IMR-90 (cell line): ENCODE results near the gene TF. TPM values are rescaled to one million over a fixed set of nuclear protein-coding genes. Genes with fewer than 3 reads are reported as not detected.

Source experiments
- ATAC-seq: fragments of 200-7000 bp; cut with Tn5 transposase; 2 replicates; pipeline ENCODE4 v1.9.1; 2020; ENCODE audit warnings: low read depth, mild to moderate bottlenecking, moderate library complexity
- BruUV-seq: library from RNA; stranded (reverse); fragments of 400-500 nt; replicated peaks from 2 replicates; lab custom pipeline; 2021; lab: Mats Ljungman, UMichigan
- CTCF ChIA-PET: fragments of 300-600 bp; formaldehyde crosslinking; extraction: SDS; loops from one replicate; lab custom pipeline; 2021; ENCODE audit warnings: antibody characterized with exemption; lab: Yijun Ruan, JAX
- POLR2A ChIA-PET: fragments of 300-600 bp; sonication (Branson Sonifier 250); formaldehyde crosslinking; loops from one replicate; lab custom pipeline; 2022; ENCODE audit warnings: antibody characterized with exemption; ENCODE audit not compliant: unreplicated experiment; lab: Charles Lee
- DNase-seq: peaks from one replicate; pipeline ENCODE4 v3.0.0; 2013
- H2AFZ ChIP-seq: replicated peaks from 2 replicates; pipeline ENCODE3; 2013; ENCODE audit warnings: low read length, mild to moderate bottlenecking; ENCODE audit not compliant: poor library complexity
- H2AK5ac ChIP-seq: 2 replicates; pipeline ENCODE4 v1.6.1; 2013; ENCODE audit warnings: low read depth, low read length, inconsistent platforms
- H2AK9ac ChIP-seq: replicated peaks from 2 replicates; pipeline ENCODE3; 2013; ENCODE audit warnings: mild to moderate bottlenecking, low read depth, low read length, moderate library complexity; ENCODE audit not compliant: poor library complexity
- H2BK120ac ChIP-seq: 2 replicates; pipeline ENCODE4 v1.6.1; 2013; ENCODE audit warnings: low read depth, low read length, inconsistent platforms
- H2BK15ac ChIP-seq: 3 replicates; pipeline ENCODE4 v1.6.1; 2013; ENCODE audit warnings: low read depth, low read length, inconsistent platforms
- H2BK20ac ChIP-seq: 2 replicates; pipeline ENCODE4 v1.6.1; 2013; ENCODE audit warnings: low read depth, mild to moderate bottlenecking, inconsistent platforms, low read length, moderate library complexity
- H2BK5ac ChIP-seq: 2 replicates; pipeline ENCODE4 v1.6.1; 2013; ENCODE audit warnings: mild to moderate bottlenecking, low read depth, low read length, inconsistent platforms; ENCODE audit not compliant: poor library complexity, severe bottlenecking
- H3K14ac ChIP-seq: replicated peaks from 2 replicates; pipeline ENCODE4 v1.6.1; 2013; ENCODE audit warnings: low read depth, low read length, inconsistent platforms
- H3K18ac ChIP-seq: 2 replicates; pipeline ENCODE4 v1.6.1; 2013; ENCODE audit warnings: low read depth, low read length, control low read depth
- H3K23ac ChIP-seq: 2 replicates; pipeline ENCODE4 v1.6.1; 2013; ENCODE audit warnings: low read depth, low read length, inconsistent platforms
- H3K27ac ChIP-seq: 2 replicates; pipeline ENCODE4 v1.5.1; 2013; ENCODE audit warnings: mild to moderate bottlenecking, control low read depth, low read length; ENCODE audit not compliant: insufficient read depth
- H3K27me3 ChIP-seq: 2 replicates; pipeline ENCODE4 v1.6.1; 2013; ENCODE audit warnings: low read length; ENCODE audit not compliant: control insufficient read depth, insufficient read depth
- H3K36me3 ChIP-seq: 2 replicates; pipeline ENCODE4 v1.6.1; 2013; ENCODE audit warnings: low read length, mixed read lengths; ENCODE audit not compliant: control insufficient read depth, insufficient read depth
- H3K4ac ChIP-seq: 2 replicates; pipeline ENCODE4 v1.6.1; 2013; ENCODE audit warnings: low read depth, low read length, inconsistent platforms
- H3K4me1 ChIP-seq: 2 replicates; pipeline ENCODE4 v1.6.1; 2013; ENCODE audit warnings: low read length, mixed read lengths; ENCODE audit not compliant: control insufficient read depth, insufficient read depth
- H3K4me2 ChIP-seq: 2 replicates; pipeline ENCODE4 v1.6.1; 2013; ENCODE audit warnings: low read depth, mild to moderate bottlenecking, control low read depth, low read length, moderate library complexity
- H3K4me3 ChIP-seq: 2 replicates; pipeline ENCODE4 v1.5.1; 2013; ENCODE audit warnings: low read depth, mild to moderate bottlenecking, control low read depth, low read length, moderate library complexity; ENCODE audit not compliant: insufficient read depth
- H3K56ac ChIP-seq: 2 replicates; pipeline ENCODE4 v1.6.1; 2013; ENCODE audit warnings: low read length, inconsistent platforms; ENCODE audit not compliant: insufficient read depth; ENCODE audit errors: extremely low read depth
- H3K79me1 ChIP-seq, 2 experiments: 2 replicates each; pipeline ENCODE4 v1.6.1; 2013; ENCODE audit warnings: low read length in 2 of 2, inconsistent platforms in 1 of 2, low read depth in 1 of 2
- H3K9ac ChIP-seq: 2 replicates; pipeline ENCODE4 v1.6.1; 2013; ENCODE audit warnings: low read depth, low read length, control low read depth
- H3K9me1 ChIP-seq: 2 replicates; pipeline ENCODE4 v1.6.1; 2013; ENCODE audit warnings: low read length, inconsistent platforms; ENCODE audit not compliant: insufficient read depth
- H3K9me3 ChIP-seq: 2 replicates; pipeline ENCODE4 v1.6.1; 2013; ENCODE audit warnings: low read length; ENCODE audit not compliant: control insufficient read depth, insufficient read depth
- H4K20me1 ChIP-seq: 2 replicates; pipeline ENCODE4 v1.6.1; 2013; ENCODE audit warnings: low read length, inconsistent platforms; ENCODE audit not compliant: insufficient read depth
- H4K5ac ChIP-seq: 2 replicates; pipeline ENCODE4 v1.6.1; 2013; ENCODE audit warnings: mild to moderate bottlenecking, low read depth, low read length, control low read depth
- H4K8ac ChIP-seq, 2 experiments: 2 replicates each; pipeline ENCODE4 v1.6.1; 2013; ENCODE audit warnings: low read depth in 2 of 2, low read length in 2 of 2, control low read depth in 1 of 2, inconsistent platforms in 1 of 2
- H4K91ac ChIP-seq: 2 replicates; pipeline ENCODE4 v1.6.1; 2013; ENCODE audit warnings: low read depth, low read length, inconsistent platforms; ENCODE audit not compliant: insufficient read depth
- BHLHE40 ChIP-seq: fragments of 150-350 bp; IDR thresholded peaks from 2 replicates; pipeline ENCODE4 v1.6.1; 2016; ENCODE audit warnings: mild to moderate bottlenecking, low read depth, low read length
- CEBPB ChIP-seq: IDR thresholded peaks from 2 replicates; pipeline ENCODE4 v1.6.1; 2012; ENCODE audit warnings: low read depth, low read length, improper control_type of control experiment
- CHD1 ChIP-seq: IDR thresholded peaks from 2 replicates; pipeline ENCODE4 v1.6.1; 2012; ENCODE audit warnings: low read depth, low read length, improper control_type of control experiment
- FOS ChIP-seq: fragments of 150-350 bp; IDR thresholded peaks from 2 replicates; pipeline ENCODE4 v1.6.1; 2016; ENCODE audit warnings: low read depth, low read length
- MAFK ChIP-seq: IDR thresholded peaks from 2 replicates; pipeline ENCODE4 v1.6.1; 2012; ENCODE audit warnings: low read depth, low read length, improper control_type of control experiment
- MXI1 ChIP-seq: IDR thresholded peaks from 2 replicates; pipeline ENCODE4 v1.6.1; 2012; ENCODE audit warnings: low read depth, mild to moderate bottlenecking, low read length, moderate library complexity, borderline replicate concordance
- RAD21 ChIP-seq: IDR thresholded peaks from 2 replicates; pipeline ENCODE4 v1.6.1; 2012; ENCODE audit warnings: low read length, improper control_type of control experiment
- RCOR1 ChIP-seq: IDR thresholded peaks from 2 replicates; pipeline ENCODE4 v1.6.1; 2012; ENCODE audit warnings: mild to moderate bottlenecking, low read length, improper control_type of control experiment; ENCODE audit not compliant: insufficient replicate concordance
- RFX5 ChIP-seq: IDR thresholded peaks from 2 replicates; pipeline ENCODE4 v1.8.0; 2012; ENCODE audit warnings: low read depth, mild to moderate bottlenecking, low read length, moderate library complexity
- SMC3 ChIP-seq: fragments of 150-350 bp; IDR thresholded peaks from 2 replicates; pipeline ENCODE4 v1.6.1; 2016; ENCODE audit warnings: low read depth, mild to moderate bottlenecking, antibody characterized with exemption, low read length, moderate library complexity
- USF2 ChIP-seq: fragments of 150-350 bp; IDR thresholded peaks from 2 replicates; pipeline ENCODE4 v1.6.1; 2017; ENCODE audit warnings: mild to moderate bottlenecking, antibody characterized with exemption, low read length, low read depth
- WGBS, 2 experiments: methylation state at CpG; one replicate each; pipeline versions ENCODE4 v1.1.5 to v1.1.7; 2013; ENCODE audit warnings: missing lambda C conversion rate in 2 of 2; ENCODE audit not compliant: insufficient read length in 1 of 2; ENCODE audit errors: extremely low coverage in 2 of 2; 5-methylcytosine and 5-hydroxymethylcytosine counted together
- dilution Hi-C: fragments of 300-500 bp; cut with HindIII; formaldehyde crosslinking; loops from one replicate; pipeline ENCODE4 v1.14.3; 2018; ENCODE audit warnings: low sequenced_read_pairs; ENCODE audit not compliant: unreplicated experiment
- in situ Hi-C: fragments of 300-500 bp; cut with MboI; formaldehyde crosslinking; loops from 3 replicates; pipeline ENCODE4 v1.14.3; 2019; ENCODE audit warnings: low sequenced_read_pairs, inconsistent platforms, mixed read lengths
- intact Hi-C: fragments of 100-400 bp; cut with micrococcal nuclease; formaldehyde crosslinking; loops from 2 replicates; pipeline ENCODE4 v1.10.0; 2022
- polyA plus RNA-seq, 3 experiments: library from polyadenylated mRNA; depleted of rRNA; stranded (reverse); fragments of >200 nt; gene quantifications; 2 replicates each; pipeline ENCODE4 v1.2.3, GENCODE V29; 2012; ENCODE audit warnings: low replicate concordance in 1 of 3
- total RNA-seq: library from RNA; depleted of rRNA; stranded (reverse); fragments of >200 nt; gene quantifications from 2 replicates; pipeline ENCODE4 v1.2.3, GENCODE V29; 2012

TF gene
- total and polyA plus RNA-seq, 2 of the 4 experiments (the other 2 are of a cell fraction), result 0.07 TPM; not detected in 1

GRCh38 chr3:133820889-133821675 is 74.9 kb downstream of the TF start:
- Histone ChIP-seq H2BK20ac (no peak overlapping the region), H4K5ac (no peak overlapping the region), H3K4me2 (no peak overlapping the region), H4K8ac (no peak overlapping the region), H3K79me1 (peaks cover 0 to 3% of the 10 kb centered on the region in 2 experiments; a peak in 3 of 4 replicates), H4K20me1 (peaks cover 7% of the 10 kb centered on the region), H3K36me3 (peaks cover 38% of the 10 kb centered on the region), H3K4me3 (no peak overlapping the region), H3K56ac (no peak overlapping the region), H3K9me1 (peaks cover 19% of the 10 kb centered on the region), H3K23ac (no peak overlapping the region), H3K14ac (no peak overlapping the region), H3K4me1 (no peaks in the 10 kb centered on the region), H2BK120ac (no peak overlapping the region), H2BK15ac (no peak overlapping the region), H2AFZ (no peak overlapping the region), H3K9me3 (no peaks in the 10 kb centered on the region), H4K91ac (no peak overlapping the region), H2AK5ac (no peak overlapping the region), H3K4ac (no peak overlapping the region), H3K9ac (no peak overlapping the region), H2BK5ac (no peak overlapping the region), H3K18ac (no peak overlapping the region), H2AK9ac (no peak overlapping the region), H3K27me3 (no peaks in the 10 kb centered on the region), H3K27ac (no peak overlapping the region)
- BruUV-seq, result no TSS peak
- no CpG with 5 or more reads among the region's 3 CpGs for WGBS, 2 experiments
- POLR2A ChIA-PET, result no interaction called here
- CTCF ChIA-PET, result no interaction called here
- no peak for DNase-seq
- no peak for ATAC-seq
- in situ Hi-C loops, result loop anchor here (10.0 to 25.0 kb wide), 3 partner anchors 359 to 666 kb away; partner anchors contain the start of genes ANAPC13 and CEP63
- intact Hi-C loops, result loop anchor here (5.0 kb wide), 1 partner anchor 391 kb away; no protein-coding TSS in a partner anchor
- dilution Hi-C loops, result no loop called here
- no peak for TF ChIP-seq RAD21
- no peak for TF ChIP-seq CHD1
- no peak for TF ChIP-seq MAFK
- TF ChIP-seq FOS, result no peak
- TF ChIP-seq BHLHE40, result no peak
- TF ChIP-seq USF2, result no peak
- no peak for TF ChIP-seq RCOR1
- TF ChIP-seq RFX5, result no peak
- no peak for TF ChIP-seq CEBPB
- TF ChIP-seq MXI1, result no peak
- no peak for TF ChIP-seq SMC3
